Measurements from ENCODE around the gene NME2. TPM values are rescaled to one million over a fixed set of nuclear protein-coding genes. Genes with fewer than 3 reads are reported as not detected.

Gene NME2
- total RNA-seq, result 512 and 524 TPM in 2 replicates

DNA sequence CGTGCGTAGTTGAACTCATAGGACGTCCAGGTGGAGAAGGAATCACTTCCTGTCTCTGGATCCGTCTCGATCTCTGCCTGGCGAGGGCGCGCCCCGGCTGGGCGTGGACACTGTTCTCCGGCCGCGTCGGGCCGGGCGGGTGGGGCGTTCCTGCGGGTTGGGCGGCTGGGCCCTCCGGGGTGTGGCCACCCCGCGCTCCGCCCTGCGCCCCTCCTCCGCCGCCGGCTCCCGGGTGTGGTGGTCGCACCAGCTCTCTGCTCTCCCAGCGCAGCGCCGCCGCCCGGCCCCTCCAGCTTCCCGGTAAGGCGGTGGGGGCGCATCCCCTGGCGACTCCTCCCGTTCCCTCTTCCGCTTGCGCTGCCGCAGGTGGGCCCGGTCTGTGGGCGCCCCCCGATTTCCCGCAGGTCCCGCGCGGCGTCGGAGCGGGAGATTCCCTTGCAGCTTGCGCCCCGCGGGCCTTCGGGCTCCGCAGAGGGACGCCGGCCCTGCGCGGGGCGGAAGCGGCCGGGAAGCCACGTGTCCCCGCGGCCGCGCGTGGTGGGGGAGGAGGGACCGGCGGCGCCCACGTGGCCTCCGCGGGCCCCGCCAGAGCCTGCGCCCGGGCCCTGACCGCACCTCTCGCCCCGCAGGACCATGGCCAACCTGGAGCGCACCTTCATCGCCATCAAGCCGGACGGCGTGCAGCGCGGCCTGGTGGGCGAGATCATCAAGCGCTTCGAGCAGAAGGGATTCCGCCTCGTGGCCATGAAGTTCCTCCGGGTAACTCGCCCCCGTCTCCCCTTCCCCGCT is at the start of gene NME2:
NME2 (plus strand) TSS at position 214 of the 789 bp plus-strand sequence; CDS start at position 634, 420 bp downstream.
- TF ChIP-seq, protein P1, sequence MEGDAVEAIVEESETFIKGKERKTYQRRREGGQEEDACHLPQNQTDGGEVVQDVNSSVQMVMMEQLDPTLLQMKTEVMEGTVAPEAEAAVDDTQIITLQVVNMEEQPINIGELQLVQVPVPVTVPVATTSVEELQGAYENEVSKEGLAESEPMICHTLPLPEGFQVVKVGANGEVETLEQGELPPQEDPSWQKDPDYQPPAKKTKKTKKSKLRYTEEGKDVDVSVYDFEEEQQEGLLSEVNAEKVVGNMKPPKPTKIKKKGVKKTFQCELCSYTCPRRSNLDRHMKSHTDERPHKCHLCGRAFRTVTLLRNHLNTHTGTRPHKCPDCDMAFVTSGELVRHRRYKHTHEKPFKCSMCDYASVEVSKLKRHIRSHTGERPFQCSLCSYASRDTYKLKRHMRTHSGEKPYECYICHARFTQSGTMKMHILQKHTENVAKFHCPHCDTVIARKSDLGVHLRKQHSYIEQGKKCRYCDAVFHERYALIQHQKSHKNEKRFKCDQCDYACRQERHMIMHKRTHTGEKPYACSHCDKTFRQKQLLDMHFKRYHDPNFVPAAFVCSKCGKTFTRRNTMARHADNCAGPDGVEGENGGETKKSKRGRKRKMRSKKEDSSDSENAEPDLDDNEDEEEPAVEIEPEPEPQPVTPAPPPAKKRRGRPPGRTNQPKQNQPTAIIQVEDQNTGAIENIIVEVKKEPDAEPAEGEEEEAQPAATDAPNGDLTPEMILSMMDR (IDR thresholded peaks at IDR 0.05; ENCODE audit: extremely low read depth, low read depth, low read length), result no peak
- peak within 1 kb of the TSS; percentile 83 for H2AFZ ChIP-seq (ENCODE audit: low read length)
- peak within 1 kb of the TSS; percentile 84 for H3K27ac ChIP-seq (ENCODE audit: low read depth, low read length)
- H3K4me1 ChIP-seq (ENCODE audit: insufficient read depth, low read length), result peaks cover 12% of the 10 kb centered on the region
- DNase-seq (ENCODE audit: insufficient read length, low spot score, missing footprints), result peak; percentile 99
- peaks cover 7% of the 10 kb centered on the region for H4K20me1 ChIP-seq (ENCODE audit: insufficient read depth, low read length)
- peaks cover 35% of the 10 kb centered on the region for H3K79me2 ChIP-seq (ENCODE audit: insufficient read depth, low read length)
- no peaks in the 10 kb centered on the region for H3K27me3 ChIP-seq (ENCODE audit: insufficient read depth, low read length)
- H3K9me3 ChIP-seq (ENCODE audit: low read depth, low read length), result no peaks in the 10 kb centered on the region
- H3K36me3 ChIP-seq (ENCODE audit: insufficient read depth, low read length), result peaks cover 56% of the 10 kb centered on the region
- peak within 1 kb of the TSS; percentile 94 for H3K4me3 ChIP-seq (ENCODE audit: insufficient read depth, low read length)
- peak within 1 kb of the TSS; percentile 84 for H3K4me2 ChIP-seq (ENCODE audit: insufficient read depth, low read length)

DNA sequence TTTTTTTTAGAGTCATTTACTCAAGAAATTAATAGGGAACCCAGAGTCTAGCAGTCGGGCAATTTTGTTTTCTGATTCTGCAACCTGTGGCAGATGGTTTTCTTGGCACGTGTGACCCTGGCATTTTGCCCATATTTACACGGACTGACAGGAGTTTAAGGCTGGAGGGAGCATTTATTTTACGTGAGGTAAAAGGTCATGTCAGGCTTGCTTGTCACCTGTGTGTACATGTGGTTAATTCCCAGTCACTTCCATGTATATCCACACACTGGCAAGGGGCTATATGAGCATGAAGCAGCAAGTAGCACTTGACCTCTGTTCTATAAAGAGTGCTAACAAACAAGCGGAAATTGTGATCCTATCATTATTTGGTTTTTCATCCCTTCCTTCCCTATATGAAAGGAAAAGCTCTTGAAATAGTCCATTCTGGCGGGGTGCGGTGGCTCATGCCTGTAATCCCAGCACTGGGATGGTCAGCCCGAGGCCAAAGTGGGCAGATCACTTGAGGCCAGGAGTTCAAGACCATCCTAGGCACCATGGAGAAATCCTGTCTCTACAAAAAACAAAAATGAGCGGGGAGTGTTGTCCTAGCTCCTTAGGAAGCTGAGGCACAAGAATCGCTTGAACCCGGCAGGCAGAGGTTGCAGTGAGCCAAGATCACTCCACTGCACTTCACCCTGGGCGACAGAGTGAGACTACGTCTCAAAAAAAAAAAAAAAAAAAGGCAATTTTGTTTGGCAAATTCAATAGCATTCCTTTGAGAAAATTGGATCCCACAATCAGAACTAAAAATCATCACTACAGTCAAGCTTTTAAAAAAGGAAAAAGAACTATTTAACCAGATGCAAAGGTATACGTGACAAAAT is 47.6 kb upstream of the NME2 start:
- peaks cover 70% of the 10 kb centered on the region for H3K79me2 ChIP-seq (ENCODE audit: insufficient read depth, low read length)
- peak overlapping the region; percentile 96 for H3K4me2 ChIP-seq (ENCODE audit: insufficient read depth, low read length)
- no peaks in the 10 kb centered on the region for H3K36me3 ChIP-seq (ENCODE audit: insufficient read depth, low read length)
- peak overlapping the region; percentile 99 for H3K4me3 ChIP-seq (ENCODE audit: insufficient read depth, low read length)
- no peaks in the 10 kb centered on the region for H3K9me3 ChIP-seq (ENCODE audit: low read depth, low read length)
- peaks cover 34% of the 10 kb centered on the region for H3K4me1 ChIP-seq (ENCODE audit: insufficient read depth, low read length)
- no peak overlapping the region for H2AFZ ChIP-seq (ENCODE audit: low read length)
- peaks cover 31% of the 10 kb centered on the region for H4K20me1 ChIP-seq (ENCODE audit: insufficient read depth, low read length)
- no peak overlapping the region for H3K27ac ChIP-seq (ENCODE audit: low read depth, low read length)
- no peak for DNase-seq (ENCODE audit: insufficient read length, low spot score, missing footprints)
- TF ChIP-seq, protein P1 (IDR thresholded peaks at IDR 0.05; ENCODE audit: extremely low read depth, low read depth, low read length), result no peak
- H3K27me3 ChIP-seq (ENCODE audit: insufficient read depth, low read length), result no peaks in the 10 kb centered on the region

DNA sequence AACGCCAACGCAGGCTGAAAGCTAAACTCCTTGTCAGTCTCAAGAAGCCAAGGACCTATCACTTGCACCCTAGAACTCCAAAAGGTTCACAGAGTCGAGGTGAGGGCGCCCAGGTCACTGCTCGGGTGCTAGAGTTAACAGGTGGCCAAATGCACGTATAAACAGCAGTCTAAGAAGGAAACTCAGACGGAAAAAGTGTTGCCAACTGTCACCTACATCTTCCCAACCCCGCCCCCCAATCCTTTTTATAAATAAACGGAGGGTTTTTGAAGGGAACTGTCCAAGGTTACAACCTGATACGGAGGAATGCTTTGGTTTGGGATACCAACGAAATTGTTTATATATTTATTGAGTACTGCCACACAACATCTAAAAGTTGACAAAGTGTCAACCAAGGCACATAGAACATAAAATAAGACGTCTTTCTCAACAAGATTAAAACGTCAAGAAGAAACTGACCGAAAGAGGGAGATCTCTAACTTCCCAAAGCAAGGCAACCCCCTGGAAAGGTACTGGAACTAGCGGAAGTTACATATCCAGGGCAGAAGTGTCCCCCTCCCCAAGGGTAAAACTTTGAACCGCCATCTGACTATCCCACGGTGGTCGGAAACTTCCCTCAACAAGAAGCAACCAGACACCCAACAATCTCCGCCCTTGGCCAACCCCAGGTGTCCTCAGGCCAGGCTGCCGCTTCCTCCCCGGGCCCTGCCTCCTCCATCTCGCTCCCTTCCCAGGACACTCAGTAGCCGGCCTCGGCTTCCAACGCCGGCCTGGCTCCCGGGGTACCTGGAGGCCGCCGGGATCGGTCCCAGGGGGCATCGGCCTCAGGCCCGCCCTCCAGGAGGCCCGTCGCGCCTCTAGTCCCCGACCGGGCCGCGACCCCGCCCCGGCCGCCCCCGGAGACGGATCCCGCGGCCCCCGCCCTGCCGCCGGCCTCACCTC is 46.5 kb upstream of the NME2 start:
- DNase-seq (ENCODE audit: insufficient read length, low spot score, missing footprints), result peak; percentile 92
- peak overlapping the region; percentile 99 for H3K4me3 ChIP-seq (ENCODE audit: insufficient read depth, low read length)
- peak overlapping the region; percentile 93 for H3K27ac ChIP-seq (ENCODE audit: low read depth, low read length)
- H2AFZ ChIP-seq (ENCODE audit: low read length), result peak overlapping the region; percentile 80
- no peaks in the 10 kb centered on the region for H3K36me3 ChIP-seq (ENCODE audit: insufficient read depth, low read length)
- H3K79me2 ChIP-seq (ENCODE audit: insufficient read depth, low read length), result peaks cover 59% of the 10 kb centered on the region
- H3K4me1 ChIP-seq (ENCODE audit: insufficient read depth, low read length), result peaks cover 34% of the 10 kb centered on the region
- peak overlapping the region; percentile 96 for H3K4me2 ChIP-seq (ENCODE audit: insufficient read depth, low read length)
- H3K9me3 ChIP-seq (ENCODE audit: low read depth, low read length), result no peaks in the 10 kb centered on the region
- H3K27me3 ChIP-seq (ENCODE audit: insufficient read depth, low read length), result no peaks in the 10 kb centered on the region
- TF ChIP-seq, protein P1 (IDR thresholded peaks at IDR 0.05; ENCODE audit: extremely low read depth, low read depth, low read length), result no peak
- peaks cover 30% of the 10 kb centered on the region for H4K20me1 ChIP-seq (ENCODE audit: insufficient read depth, low read length)

All from osteoblast (primary cell).